HCT116 (cell line): ENCODE measurements around the gene DPP10. TPM values are rescaled to one million over a fixed set of nuclear protein-coding genes. Genes with fewer than 3 reads are reported as not detected.

ENCODE experiments used
- ATAC-seq: fragments of 200-7000 bp; cut with Tn5 transposase; 2 replicates; pipeline ENCODE4 v1.9.1; 2020; ENCODE audit warnings: mild to moderate bottlenecking, moderate library complexity
- BruUV-seq: library from RNA; stranded (reverse); fragments of 400-500 nt; replicated peaks from 2 replicates; lab custom pipeline; 2021; lab: Mats Ljungman, UMichigan
- CTCF ChIA-PET: fragments of 300-600 bp; sonication (Branson Sonifier 250); formaldehyde crosslinking; loops from one replicate; lab custom pipeline; 2021; ENCODE audit warnings: antibody characterized with exemption; lab: Charles Lee
- POLR2A ChIA-PET: fragments of 300-600, 350-600 bp; sonication (Branson Sonifier 250); formaldehyde crosslinking; loops from one replicate; lab custom pipeline; 2021; ENCODE audit warnings: antibody characterized with exemption; lab: Charles Lee
- RAD21 ChIA-PET, 2 experiments: fragments of 300-600 bp; sonication (Branson Sonifier 250); formaldehyde crosslinking; loops; one replicate each; lab custom pipeline; 2023; ENCODE audit warnings: low total read pairs in 2 of 2; ENCODE audit not compliant: uncharacterized antibody in 2 of 2, unreplicated experiment in 2 of 2, low non-redundant PET in 1 of 2; lab: Charles Lee
- DNase-seq: peaks from one replicate; pipeline ENCODE4 v3.0.0-alpha.2; 2010; ENCODE audit warnings: low read depth, low spot score
- H2AFZ ChIP-seq: fragments of 200-600 bp; shearing (Covaris generic), sonication (generic); 2 replicates; pipeline ENCODE4 v1.6.1; 2017; ENCODE audit warnings: low read depth, mixed run types, mixed read lengths, antibody characterized with exemption, low read length; ENCODE audit not compliant: poor library complexity, severe bottlenecking
- H3K27ac ChIP-seq: 2 replicates; pipeline ENCODE4 v1.5.1; 2012; ENCODE audit warnings: low read depth, low read length
- H3K27me3 ChIP-seq: fragments of 200-600 bp; sonication (generic); 2 replicates; pipeline ENCODE4 v1.6.1; 2016; ENCODE audit warnings: mixed run types, low read length, mixed read lengths; ENCODE audit not compliant: insufficient read depth
- H3K36me3 ChIP-seq, 2 experiments: fragments of 200-500 bp in 1 of 2; fragments of 200-600 bp in 1 of 2; sonication (Bioruptor generic) in 1 of 2; sonication (generic) in 1 of 2; 2 replicates each; pipeline versions ENCODE4 v1.5.1 to v1.6.1; 2014 to 2016; ENCODE audit warnings: low read length in 2 of 2, inconsistent platforms in 1 of 2, mixed read lengths in 1 of 2, mixed run types in 1 of 2; ENCODE audit not compliant: insufficient read depth in 2 of 2, control insufficient read depth in 1 of 2
- H3K4me1 ChIP-seq, 2 experiments: fragments of 200-600 bp in 1 of 2; sonication (generic) in 1 of 2; 2 replicates each; pipeline versions ENCODE4 v1.5.1 to v1.6.1; 2012 to 2017; ENCODE audit warnings: low read length in 2 of 2, inconsistent platforms in 1 of 2, mild to moderate bottlenecking in 1 of 2, mixed read lengths in 1 of 2, mixed run types in 1 of 2, moderate library complexity in 1 of 2; ENCODE audit not compliant: insufficient read depth in 2 of 2, control insufficient read depth in 1 of 2
- H3K4me2 ChIP-seq: fragments of 200-600 bp; sonication (generic); 2 replicates; pipeline ENCODE4 v1.6.1; 2017; ENCODE audit warnings: mixed run types, low read length, mixed read lengths
- H3K4me3 ChIP-seq, 2 experiments: fragments of 200-600 bp in 1 of 2; sonication (generic) in 1 of 2; replicated peaks in 1 of 2; 2 replicates each; pipeline ENCODE4 v1.5.1; 2011 to 2016; ENCODE audit warnings: low read length in 2 of 2, control low read depth in 1 of 2, low read depth in 1 of 2, mild to moderate bottlenecking in 1 of 2, mixed read lengths in 1 of 2, mixed run types in 1 of 2
- H3K79me2 ChIP-seq: fragments of 200-600 bp; sonication (generic); 2 replicates; pipeline ENCODE4 v1.6.1; 2017; ENCODE audit warnings: mild to moderate bottlenecking, mixed run types, low read length, moderate library complexity, mixed read lengths; ENCODE audit not compliant: insufficient read depth
- H3K9ac ChIP-seq: fragments of 200-600 bp; sonication (generic); 2 replicates; pipeline ENCODE4 v1.6.1; 2016; ENCODE audit warnings: low read length, mixed read lengths
- H3K9me2 ChIP-seq: fragments of 200-600 bp; sonication (generic), shearing (Covaris generic); 2 replicates; pipeline ENCODE4 v1.6.1; 2017; ENCODE audit warnings: mixed run types, mild to moderate bottlenecking, moderate library complexity; ENCODE audit not compliant: insufficient read depth
- H3K9me3 ChIP-seq, 2 experiments: fragments of 200-500 bp in 1 of 2; fragments of 200-600 bp in 1 of 2; sonication (Bioruptor generic) in 1 of 2; sonication (generic) in 1 of 2; 2 replicates each; pipeline ENCODE4 v1.6.1; 2014 to 2017; ENCODE audit warnings: low read length in 2 of 2, mixed read lengths in 2 of 2, inconsistent platforms in 1 of 2, low read depth in 1 of 2, mild to moderate bottlenecking in 1 of 2, mixed run types in 1 of 2, moderate library complexity in 1 of 2; ENCODE audit not compliant: control insufficient read depth in 1 of 2, insufficient read depth in 1 of 2
- H4K20me1 ChIP-seq: fragments of 200-600 bp; sonication (generic), shearing (Covaris generic); 2 replicates; pipeline ENCODE4 v1.6.1; 2017; ENCODE audit warnings: mixed run types, mild to moderate bottlenecking, moderate library complexity; ENCODE audit not compliant: insufficient read depth
- CEBPB ChIP-seq: IDR thresholded peaks from 2 replicates; pipeline ENCODE4 v1.6.1; 2012; ENCODE audit warnings: low read depth
- EGR1 ChIP-seq: IDR thresholded peaks from 2 replicates; pipeline ENCODE4 v1.6.1; 2012; ENCODE audit warnings: low read depth
- ELF1 ChIP-seq: IDR thresholded peaks from 2 replicates; pipeline ENCODE4 v1.6.1; 2012; ENCODE audit warnings: low read depth, borderline replicate concordance
- EZH2phosphoT487 ChIP-seq: fragments of 200-600 bp; IDR thresholded peaks from 2 replicates; pipeline ENCODE4 v1.6.1; 2018; ENCODE audit warnings: antibody characterized with exemption, borderline replicate concordance
- FOSL1 ChIP-seq: IDR thresholded peaks from 2 replicates; pipeline ENCODE4 v1.6.1; 2012; ENCODE audit warnings: low read depth
- MAX ChIP-seq: IDR thresholded peaks from 2 replicates; pipeline ENCODE4 v1.6.1; 2012
- POLR2AphosphoS5 ChIP-seq: IDR thresholded peaks from 2 replicates; pipeline ENCODE4 v1.6.1; 2011; ENCODE audit warnings: mild to moderate bottlenecking, low read depth, low read length, moderate library complexity
- RAD21 ChIP-seq: IDR thresholded peaks from 2 replicates; pipeline ENCODE4 v1.6.1; 2012; ENCODE audit warnings: low read depth, mild to moderate bottlenecking
- SIN3A ChIP-seq: IDR thresholded peaks from 2 replicates; pipeline ENCODE4 v1.6.1; 2012; ENCODE audit warnings: low read depth
- TCF7L2 ChIP-seq: IDR thresholded peaks from 2 replicates; pipeline ENCODE4 v1.7.0; 2011; ENCODE audit warnings: borderline replicate concordance, inconsistent platforms; ENCODE audit not compliant: insufficient read depth, insufficient read length; ENCODE audit errors: extremely low read depth
- ZFX ChIP-seq: fragments of 450-650 bp; IDR thresholded peaks from 2 replicates; pipeline ENCODE4 v1.6.1; 2017
- ZNF274 ChIP-seq: fragments of 200-500 bp; sonication (Bioruptor generic); IDR thresholded peaks from 2 replicates; pipeline ENCODE4 v1.6.1; 2014; ENCODE audit warnings: mild to moderate bottlenecking, low read depth, low read length, inconsistent platforms
- intact Hi-C: fragments of 100-400 bp; cut with micrococcal nuclease; formaldehyde crosslinking; loops from 2 replicates; pipeline ENCODE4 v1.10.0; 2022
- total RNA-seq: library from RNA; stranded (reverse); gene quantifications from one replicate; pipeline ENCODE4 v1.2.1, GENCODE V29; 2021; ENCODE audit not compliant: unreplicated experiment
- TF ChIP-seq, protein P1 (sequence below): IDR thresholded peaks from 2 replicates; pipeline ENCODE4 v1.6.1; 2012; ENCODE audit warnings: low read depth
- TF ChIP-seq, protein P2 (sequence below): IDR thresholded peaks from 2 replicates; pipeline ENCODE4 v1.6.1; 2012

The DPP10 gene
- total RNA-seq, 1 experiment from 2014 or later = not detected

DNA sequence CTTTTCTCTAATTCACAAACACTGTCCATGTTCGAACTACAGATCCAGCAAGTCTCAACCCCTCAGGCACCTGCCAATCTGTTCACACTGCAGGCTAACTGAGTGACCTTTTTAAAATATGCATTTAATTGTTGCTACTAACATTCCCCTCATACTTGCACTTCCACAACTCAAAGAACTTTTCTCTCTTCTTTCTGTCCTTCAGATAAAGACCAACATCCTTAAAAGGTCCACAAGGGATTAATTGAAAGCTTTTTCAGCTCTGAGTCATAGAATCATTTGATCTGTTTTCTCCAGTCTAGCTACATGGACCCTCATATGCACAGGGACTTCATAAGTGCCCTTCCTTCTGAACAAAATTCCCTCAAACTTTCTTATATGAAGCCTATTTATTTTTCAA lies 1321.2 kb downstream of the DPP10 start (continued):
- TF ChIP-seq, protein P1, sequence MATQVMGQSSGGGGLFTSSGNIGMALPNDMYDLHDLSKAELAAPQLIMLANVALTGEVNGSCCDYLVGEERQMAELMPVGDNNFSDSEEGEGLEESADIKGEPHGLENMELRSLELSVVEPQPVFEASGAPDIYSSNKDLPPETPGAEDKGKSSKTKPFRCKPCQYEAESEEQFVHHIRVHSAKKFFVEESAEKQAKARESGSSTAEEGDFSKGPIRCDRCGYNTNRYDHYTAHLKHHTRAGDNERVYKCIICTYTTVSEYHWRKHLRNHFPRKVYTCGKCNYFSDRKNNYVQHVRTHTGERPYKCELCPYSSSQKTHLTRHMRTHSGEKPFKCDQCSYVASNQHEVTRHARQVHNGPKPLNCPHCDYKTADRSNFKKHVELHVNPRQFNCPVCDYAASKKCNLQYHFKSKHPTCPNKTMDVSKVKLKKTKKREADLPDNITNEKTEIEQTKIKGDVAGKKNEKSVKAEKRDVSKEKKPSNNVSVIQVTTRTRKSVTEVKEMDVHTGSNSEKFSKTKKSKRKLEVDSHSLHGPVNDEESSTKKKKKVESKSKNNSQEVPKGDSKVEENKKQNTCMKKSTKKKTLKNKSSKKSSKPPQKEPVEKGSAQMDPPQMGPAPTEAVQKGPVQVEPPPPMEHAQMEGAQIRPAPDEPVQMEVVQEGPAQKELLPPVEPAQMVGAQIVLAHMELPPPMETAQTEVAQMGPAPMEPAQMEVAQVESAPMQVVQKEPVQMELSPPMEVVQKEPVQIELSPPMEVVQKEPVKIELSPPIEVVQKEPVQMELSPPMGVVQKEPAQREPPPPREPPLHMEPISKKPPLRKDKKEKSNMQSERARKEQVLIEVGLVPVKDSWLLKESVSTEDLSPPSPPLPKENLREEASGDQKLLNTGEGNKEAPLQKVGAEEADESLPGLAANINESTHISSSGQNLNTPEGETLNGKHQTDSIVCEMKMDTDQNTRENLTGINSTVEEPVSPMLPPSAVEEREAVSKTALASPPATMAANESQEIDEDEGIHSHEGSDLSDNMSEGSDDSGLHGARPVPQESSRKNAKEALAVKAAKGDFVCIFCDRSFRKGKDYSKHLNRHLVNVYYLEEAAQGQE = no peak
- TF ChIP-seq, protein P2, sequence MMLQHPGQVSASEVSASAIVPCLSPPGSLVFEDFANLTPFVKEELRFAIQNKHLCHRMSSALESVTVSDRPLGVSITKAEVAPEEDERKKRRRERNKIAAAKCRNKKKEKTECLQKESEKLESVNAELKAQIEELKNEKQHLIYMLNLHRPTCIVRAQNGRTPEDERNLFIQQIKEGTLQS = no peak
- no peak for TF ChIP-seq SIN3A
- TF ChIP-seq, all 23 proteins: peak for 0

- H3K79me2 ChIP-seq = no peaks in the 10 kb centered on the region
- BruUV-seq = no TSS peak
- H3K9me3 ChIP-seq = peaks cover 0 to 4% of the 10 kb centered on the region in 2 experiments; a peak in 1 of 4 replicates
- H3K27ac ChIP-seq = no peak overlapping the region
- ChIA-PET CTCF (no interaction called here), RAD21 (no interaction called here), POLR2A (no interaction called here)
- DNase-seq (no peak), ATAC-seq (no peak)
- intact Hi-C loops = no loop called here
- H3K9me2 ChIP-seq = no peaks in the 10 kb centered on the region
- no peaks in the 10 kb centered on the region for H4K20me1 ChIP-seq
- H3K4me1 ChIP-seq = no peaks in the 10 kb centered on the region
- no peak for TF ChIP-seq POLR2AphosphoS5
- TF ChIP-seq EGR1 = no peak
- TF ChIP-seq EZH2phosphoT487 = no peak
- TF ChIP-seq, protein P1 = no peak
- no peak for TF ChIP-seq MAX
- no peak for TF ChIP-seq RAD21
- TF ChIP-seq ZFX = no peak
- no peak for TF ChIP-seq ELF1
- TF ChIP-seq SIN3A = no peak
- TF ChIP-seq ZNF274 = no peak
- no peak for TF ChIP-seq CEBPB
- no peak for TF ChIP-seq TCF7L2
- TF ChIP-seq FOSL1 = no peak
- H3K4me2 ChIP-seq = no peak overlapping the region
- no peak overlapping the region for H3K4me3 ChIP-seq
- H2AFZ ChIP-seq = no peak overlapping the region
- no peaks in the 10 kb centered on the region for H3K36me3 ChIP-seq
- no peak overlapping the region for H3K9ac ChIP-seq
- H3K27me3 ChIP-seq = no peaks in the 10 kb centered on the region
Observed at GRCh38 chr2:115771516-115771915, 1329.1 kb downstream of the DPP10 start.
